Nephron progenitor cell (in vitro differentiated cells): ENCODE results near the gene LRATD1.

ENCODE experiments used
- DNase-seq: peaks from one replicate; pipeline ENCODE4 v3.0.0; 2021
- H3K27ac Mint-ChIP-seq: 2 replicates; pipeline ENCODE4 v1.8.0; 2021; ENCODE audit warnings: mild to moderate bottlenecking, moderate library complexity, mixed read lengths
- H3K27me3 Mint-ChIP-seq: 2 replicates; pipeline ENCODE4 v1.8.0; 2021; ENCODE audit warnings: mild to moderate bottlenecking, low read depth, mixed read lengths; ENCODE audit not compliant: poor library complexity
- H3K36me3 Mint-ChIP-seq: 2 replicates; pipeline ENCODE4 v1.8.0; 2021; ENCODE audit warnings: low read depth, mixed read lengths
- H3K4me1 Mint-ChIP-seq: 2 replicates; pipeline ENCODE4 v1.8.0; 2021; ENCODE audit warnings: mixed read lengths
- H3K4me3 Mint-ChIP-seq: 2 replicates; pipeline ENCODE4 v1.8.0; 2021; ENCODE audit warnings: mild to moderate bottlenecking, moderate library complexity, mixed read lengths
- H3K9me3 Mint-ChIP-seq: 2 replicates; pipeline ENCODE4 v1.8.0; 2021; ENCODE audit warnings: mild to moderate bottlenecking, moderate library complexity, mixed read lengths
- TF ChIP-seq, protein P1 (sequence below): fragments of 200-600 bp; sonication (generic); IDR thresholded peaks from 2 replicates; pipeline ENCODE4 v1.5.0; 2021; ENCODE audit warnings: antibody characterized with exemption

Gene LRATD1, protein sequence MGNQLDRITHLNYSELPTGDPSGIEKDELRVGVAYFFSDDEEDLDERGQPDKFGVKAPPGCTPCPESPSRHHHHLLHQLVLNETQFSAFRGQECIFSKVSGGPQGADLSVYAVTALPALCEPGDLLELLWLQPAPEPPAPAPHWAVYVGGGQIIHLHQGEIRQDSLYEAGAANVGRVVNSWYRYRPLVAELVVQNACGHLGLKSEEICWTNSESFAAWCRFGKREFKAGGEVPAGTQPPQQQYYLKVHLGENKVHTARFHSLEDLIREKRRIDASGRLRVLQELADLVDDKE

DNA sequence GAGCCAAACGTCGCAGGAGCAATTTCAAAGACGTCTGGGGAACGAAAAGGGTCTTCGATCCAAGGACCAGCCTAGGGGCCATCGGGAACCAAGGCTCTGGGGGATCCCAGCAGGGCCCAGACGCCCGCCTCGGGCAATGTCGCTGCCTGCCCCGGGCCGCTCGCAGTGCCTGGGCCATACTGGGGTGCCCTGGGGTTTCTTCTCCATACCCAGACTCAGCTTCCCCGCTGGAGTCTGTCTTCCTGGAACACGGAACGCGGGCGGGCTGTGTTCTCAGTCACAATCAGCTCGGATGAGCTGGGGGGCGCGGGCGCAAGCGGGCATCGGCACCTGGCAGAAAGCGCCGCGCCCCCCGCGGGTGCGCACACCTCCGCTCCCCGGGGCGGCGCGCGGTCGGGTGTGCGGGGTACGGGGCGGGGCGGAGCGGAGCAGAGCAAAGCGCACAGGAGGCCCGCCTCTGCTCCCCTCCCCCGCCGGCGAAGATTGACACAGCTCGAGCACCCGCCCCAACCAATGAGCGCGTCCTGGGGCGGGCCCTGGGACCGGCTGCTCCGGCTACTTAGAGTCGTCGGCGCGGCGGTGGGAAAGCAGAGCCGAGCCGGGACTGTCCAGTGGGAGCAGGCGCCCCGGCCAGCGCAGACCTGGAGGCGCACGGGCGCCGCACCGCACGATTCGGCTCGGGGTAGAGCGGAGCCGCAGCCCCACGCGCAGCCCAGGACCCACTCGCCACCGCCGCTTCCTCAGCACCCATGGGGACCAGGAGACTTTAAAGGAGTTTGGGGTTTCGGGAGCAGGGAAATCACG, at the start of gene LRATD1:
TSS of gene LRATD1 (plus strand) at position 585 of the 804 bp plus-strand sequence. CDS start 1,263 bp downstream, outside the sequence.
- H3K9me3 Mint-ChIP-seq: no peaks in the 10 kb centered on the region
- peaks cover 43% of the 10 kb centered on the region for H3K4me1 Mint-ChIP-seq
- H3K4me3 Mint-ChIP-seq: peak within 1 kb of the TSS; percentile 96
- TF ChIP-seq, protein P1, sequence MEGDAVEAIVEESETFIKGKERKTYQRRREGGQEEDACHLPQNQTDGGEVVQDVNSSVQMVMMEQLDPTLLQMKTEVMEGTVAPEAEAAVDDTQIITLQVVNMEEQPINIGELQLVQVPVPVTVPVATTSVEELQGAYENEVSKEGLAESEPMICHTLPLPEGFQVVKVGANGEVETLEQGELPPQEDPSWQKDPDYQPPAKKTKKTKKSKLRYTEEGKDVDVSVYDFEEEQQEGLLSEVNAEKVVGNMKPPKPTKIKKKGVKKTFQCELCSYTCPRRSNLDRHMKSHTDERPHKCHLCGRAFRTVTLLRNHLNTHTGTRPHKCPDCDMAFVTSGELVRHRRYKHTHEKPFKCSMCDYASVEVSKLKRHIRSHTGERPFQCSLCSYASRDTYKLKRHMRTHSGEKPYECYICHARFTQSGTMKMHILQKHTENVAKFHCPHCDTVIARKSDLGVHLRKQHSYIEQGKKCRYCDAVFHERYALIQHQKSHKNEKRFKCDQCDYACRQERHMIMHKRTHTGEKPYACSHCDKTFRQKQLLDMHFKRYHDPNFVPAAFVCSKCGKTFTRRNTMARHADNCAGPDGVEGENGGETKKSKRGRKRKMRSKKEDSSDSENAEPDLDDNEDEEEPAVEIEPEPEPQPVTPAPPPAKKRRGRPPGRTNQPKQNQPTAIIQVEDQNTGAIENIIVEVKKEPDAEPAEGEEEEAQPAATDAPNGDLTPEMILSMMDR: no peak
- no peak within 1 kb of the TSS for H3K27ac Mint-ChIP-seq
- H3K36me3 Mint-ChIP-seq: peaks cover 12% of the 10 kb centered on the region
- DNase-seq: peak; percentile 96
- H3K27me3 Mint-ChIP-seq: peaks cover 64% of the 10 kb centered on the region

DNA sequence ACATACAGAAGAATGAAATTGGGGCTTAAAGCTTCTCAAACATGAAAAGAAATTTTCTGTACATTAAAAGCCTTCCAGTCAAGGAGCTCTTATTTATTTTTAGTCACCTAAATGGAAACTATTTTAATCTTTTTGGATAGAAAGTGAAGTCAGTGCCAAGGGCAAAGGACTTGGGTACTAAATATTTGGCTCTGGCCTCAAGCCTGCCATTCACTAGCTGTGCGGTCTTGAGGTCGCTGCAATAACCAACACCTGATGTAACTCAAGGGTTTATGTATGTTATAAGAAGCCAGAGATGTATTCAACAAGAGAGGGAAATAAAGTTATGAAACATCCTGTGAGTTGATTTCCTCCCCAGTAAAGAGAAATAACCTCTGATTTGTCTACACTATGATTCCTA, 49.5 kb upstream of the LRATD1 start:
- Mint-ChIP-seq H3K27me3 (no peaks in the 10 kb centered on the region), H3K4me1 (no peaks in the 10 kb centered on the region), H3K4me3 (no peak overlapping the region), H3K27ac (no peak overlapping the region), H3K36me3 (no peaks in the 10 kb centered on the region), H3K9me3 (no peaks in the 10 kb centered on the region)
- TF ChIP-seq, protein P1: no peak
- DNase-seq: no peak

DNA sequence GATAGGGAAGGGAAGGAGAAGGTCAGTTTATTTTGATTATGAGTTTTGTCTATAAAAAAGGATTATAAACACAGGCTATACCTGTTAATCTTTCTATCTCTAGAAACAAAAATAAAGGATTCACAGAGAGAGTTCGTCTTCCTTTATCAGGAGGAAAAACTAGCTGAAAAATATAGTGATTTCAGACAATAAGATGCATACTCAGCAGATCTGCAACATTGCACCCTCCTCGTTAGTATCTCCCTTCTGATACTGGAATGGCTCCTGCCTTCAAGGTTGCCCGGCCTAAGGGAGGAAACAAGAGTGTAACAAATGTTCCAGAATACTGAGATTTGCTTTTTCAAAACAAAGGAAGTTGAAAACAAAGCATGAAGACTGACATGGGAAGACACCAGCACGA, 48.7 kb upstream of the LRATD1 start:
- TF ChIP-seq, protein P1: no peak
- H3K27me3 Mint-ChIP-seq: no peaks in the 10 kb centered on the region
- H3K9me3 Mint-ChIP-seq: no peaks in the 10 kb centered on the region
- no peak for DNase-seq
- H3K27ac Mint-ChIP-seq: no peak overlapping the region
- no peaks in the 10 kb centered on the region for H3K36me3 Mint-ChIP-seq
- H3K4me3 Mint-ChIP-seq: no peak overlapping the region
- no peaks in the 10 kb centered on the region for H3K4me1 Mint-ChIP-seq

DNA sequence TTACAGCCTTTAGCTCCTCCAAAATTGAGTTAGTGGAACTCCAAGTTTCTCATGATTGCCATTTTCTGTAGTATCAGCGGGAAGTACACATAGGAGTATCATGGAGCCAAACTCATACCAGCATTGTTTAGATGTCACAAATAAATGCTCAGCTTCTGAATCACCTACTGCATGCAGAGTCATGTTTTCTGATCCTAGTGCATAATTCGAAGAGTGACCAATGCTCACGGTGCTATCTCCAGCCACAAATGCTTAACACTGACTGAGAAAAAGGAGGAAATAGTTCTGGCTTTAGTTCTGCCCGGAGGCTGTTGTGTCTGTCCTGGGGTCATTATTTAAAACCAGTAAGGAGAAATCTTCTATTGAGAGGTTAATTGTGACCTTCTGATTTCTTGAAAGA, 45.4 kb upstream of the LRATD1 start:
- Mint-ChIP-seq H3K4me1 (no peaks in the 10 kb centered on the region), H3K36me3 (no peaks in the 10 kb centered on the region), H3K4me3 (no peak overlapping the region), H3K27me3 (no peaks in the 10 kb centered on the region), H3K9me3 (no peaks in the 10 kb centered on the region), H3K27ac (no peak overlapping the region)
- TF ChIP-seq, protein P1: no peak
- no peak for DNase-seq

DNA sequence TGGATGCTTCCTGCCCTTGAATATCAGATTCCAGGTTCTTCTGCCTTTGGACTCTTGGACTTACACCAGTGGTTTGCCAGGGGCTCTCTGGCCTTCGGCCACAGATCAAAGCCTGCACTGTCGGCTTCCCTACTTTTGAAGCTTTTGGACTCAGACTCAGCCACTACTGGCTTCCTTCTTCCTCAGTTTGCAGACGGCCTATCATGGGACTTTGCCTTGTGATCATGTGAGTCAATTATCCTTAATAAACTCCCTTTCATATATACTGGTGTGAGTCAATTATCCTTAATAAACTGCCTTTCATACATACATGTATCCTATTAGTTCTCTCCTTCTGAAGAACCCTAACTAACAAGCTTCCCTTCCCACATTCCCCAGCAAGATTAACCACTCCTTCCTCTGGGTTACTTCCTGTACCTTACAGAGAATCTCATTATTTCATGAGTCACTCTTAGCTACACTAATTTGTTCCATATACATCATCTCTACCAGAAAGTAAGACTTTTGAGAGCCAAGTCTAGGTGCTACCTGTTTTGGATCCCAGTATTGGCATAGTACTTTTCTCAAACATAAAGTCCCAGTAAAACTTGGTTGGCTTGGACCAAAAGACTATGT, 31.3 kb upstream of the LRATD1 start:
- H3K27ac Mint-ChIP-seq: no peak overlapping the region
- peaks cover 3% of the 10 kb centered on the region for H3K27me3 Mint-ChIP-seq
- H3K4me3 Mint-ChIP-seq: no peak overlapping the region
- DNase-seq: no peak
- no peaks in the 10 kb centered on the region for H3K4me1 Mint-ChIP-seq
- H3K36me3 Mint-ChIP-seq: no peaks in the 10 kb centered on the region
- TF ChIP-seq, protein P1: no peak
- no peaks in the 10 kb centered on the region for H3K9me3 Mint-ChIP-seq
